WTC11 (cell line): ENCODE results near the gene WDFY4. TPM values are rescaled to one million over a fixed set of nuclear protein-coding genes. Genes with fewer than 3 reads are reported as not detected.

ENCODE experiments used
- ATAC-seq: fragments of 200-7000 bp; cut with Tn5 transposase; 2 replicates; pipeline ENCODE4 v1.10.0; 2021; ENCODE audit warnings: mild to moderate bottlenecking, moderate library complexity
- CTCF ChIA-PET: fragments of 300-600 bp; sonication (Branson Sonifier 250); formaldehyde crosslinking; loops from one replicate; lab custom pipeline; 2021; ENCODE audit warnings: antibody characterized with exemption; lab: Charles Lee
- POLR2A ChIA-PET: fragments of 350-600 bp; sonication (Branson Sonifier 250); formaldehyde crosslinking; loops from one replicate; lab custom pipeline; 2021; ENCODE audit warnings: antibody characterized with exemption; lab: Charles Lee
- DNase-seq: peaks from one replicate; pipeline ENCODE4 v3.0.0; 2021; ENCODE audit warnings: low spot score
- H3K27ac Mint-ChIP-seq: 2 replicates; pipeline ENCODE4 v1.8.0; 2021; ENCODE audit warnings: mixed read lengths
- H3K27me3 Mint-ChIP-seq: 2 replicates; pipeline ENCODE4 v1.8.0; 2021; ENCODE audit warnings: low read depth, mild to moderate bottlenecking, moderate library complexity, mixed read lengths
- H3K36me3 Mint-ChIP-seq: 2 replicates; pipeline ENCODE4 v1.8.0; 2021; ENCODE audit warnings: mixed read lengths
- H3K4me1 Mint-ChIP-seq: 2 replicates; pipeline ENCODE4 v1.8.0; 2022; ENCODE audit warnings: mixed read lengths
- H3K4me3 Mint-ChIP-seq: 2 replicates; pipeline ENCODE4 v1.8.0; 2021; ENCODE audit warnings: mild to moderate bottlenecking, moderate library complexity, mixed read lengths
- H3K9me3 Mint-ChIP-seq: 2 replicates; pipeline ENCODE4 v1.8.0; 2021; ENCODE audit warnings: mixed read lengths
- AFF4 ChIP-seq: sonication (generic); formaldehyde crosslinking; IDR thresholded peaks from 2 replicates; pipeline ENCODE4 v1.8.1; 2023; ENCODE audit warnings: mild to moderate bottlenecking, missing genetic modification reagents, borderline replicate concordance
- ATF1 ChIP-seq: sonication (generic); formaldehyde crosslinking; IDR thresholded peaks from 2 replicates; pipeline ENCODE4 v1.8.1; 2023; ENCODE audit warnings: mild to moderate bottlenecking, moderate library complexity, missing genetic modification reagents
- ATF3 ChIP-seq: sonication (generic); formaldehyde crosslinking; conservative IDR thresholded peaks from 2 replicates; pipeline ENCODE4 v1.8.1; 2022; ENCODE audit warnings: mild to moderate bottlenecking, missing genetic modification reagents
- E2F4 ChIP-seq: sonication (generic); formaldehyde crosslinking; IDR thresholded peaks from 2 replicates; pipeline ENCODE4 v1.8.1; 2022; ENCODE audit warnings: low read depth, mild to moderate bottlenecking, moderate library complexity, missing genetic modification reagents, borderline replicate concordance
- FOXK1 ChIP-seq: sonication (generic); formaldehyde crosslinking; IDR thresholded peaks from 2 replicates; pipeline ENCODE4 v1.8.0; 2022; ENCODE audit warnings: mild to moderate bottlenecking, moderate library complexity, missing genetic modification reagents
- KAT7 ChIP-seq: sonication (generic); formaldehyde crosslinking; IDR thresholded peaks from 2 replicates; pipeline ENCODE4 v1.8.1; 2023; ENCODE audit warnings: missing genetic modification reagents, mild to moderate bottlenecking, borderline replicate concordance
- NFE2L1 ChIP-seq: sonication (generic); formaldehyde crosslinking; IDR thresholded peaks from 2 replicates; pipeline ENCODE4 v1.8.1; 2023; ENCODE audit warnings: missing genetic modification reagents
- OVOL2 ChIP-seq: fragments of 250-450 bp; sonication (Bioruptor Pico); IDR thresholded peaks from 2 replicates; pipeline ENCODE4 v1.9.0; 2021; ENCODE audit warnings: mild to moderate bottlenecking, borderline replicate concordance
- PREB ChIP-seq: sonication (generic); formaldehyde crosslinking; IDR thresholded peaks from 2 replicates; pipeline ENCODE4 v1.8.1; 2022; ENCODE audit warnings: mild to moderate bottlenecking, missing genetic modification reagents, moderate library complexity, borderline replicate concordance
- SMAD3 ChIP-seq: sonication (generic); formaldehyde crosslinking; IDR thresholded peaks from 2 replicates; pipeline ENCODE4 v1.8.0; 2022; ENCODE audit warnings: missing genetic modification reagents, mild to moderate bottlenecking, borderline replicate concordance
- ZNF138 ChIP-seq: sonication (generic); formaldehyde crosslinking; conservative IDR thresholded peaks from 2 replicates; pipeline ENCODE4 v1.8.1; 2022; ENCODE audit warnings: mild to moderate bottlenecking, moderate library complexity, missing genetic modification reagents
- ZNF396 ChIP-seq: fragments of 250-450 bp; sonication (Bioruptor Pico); IDR thresholded peaks from 2 replicates; pipeline ENCODE4 v1.8.0; 2021; ENCODE audit warnings: mild to moderate bottlenecking, moderate library complexity, borderline replicate concordance
- ZNF532 ChIP-seq: fragments of 250-450 bp; sonication (Bioruptor Pico); IDR thresholded peaks from 2 replicates; pipeline ENCODE4 v1.9.0; 2021; ENCODE audit warnings: mild to moderate bottlenecking, borderline replicate concordance
- ZNF671 ChIP-seq: fragments of 250-450 bp; sonication (Bioruptor Pico); IDR thresholded peaks from 2 replicates; pipeline ENCODE4 v1.8.0; 2021; ENCODE audit warnings: mild to moderate bottlenecking
- ZSCAN18 ChIP-seq: fragments of 250-450 bp; sonication (Bioruptor Pico); IDR thresholded peaks from 2 replicates; pipeline ENCODE4 v2.1.2; 2022; ENCODE audit warnings: mild to moderate bottlenecking, moderate library complexity
- total RNA-seq: library from RNA; stranded (reverse); gene quantifications from 3 replicates; pipeline ENCODE4 v1.2.3, GENCODE V29; 2021

WDFY4 gene
- total RNA-seq, 1 experiment from 2014 or later, result 0.13 TPM

- TF ChIP-seq OVOL2, result no peak
- TF ChIP-seq NFE2L1 (CRISPR knock-in tag), result no peak
- no peak for TF ChIP-seq E2F4 (CRISPR knock-in tag)
- TF ChIP-seq ZNF138 (CRISPR knock-in tag), result no peak
- no peak for TF ChIP-seq FOXK1 (CRISPR knock-in tag)
- no peak for TF ChIP-seq ZSCAN18 (CRISPR knock-in tag)
- no peak for TF ChIP-seq AFF4
- no peak for TF ChIP-seq ZNF396
- TF ChIP-seq ATF3 (CRISPR knock-in tag), result no peak
These were observed 82.9 kb downstream of the WDFY4 start (continued) for GRCh38 chr10:48767373-48768143.

GRCh38 chr10:48768144-48768766 lies 83.6 kb downstream of the WDFY4 start:
- Mint-ChIP-seq H3K27me3 (no peaks in the 10 kb centered on the region), H3K27ac (no peak overlapping the region), H3K4me3 (no peak overlapping the region), H3K9me3 (peaks cover 3% of the 10 kb centered on the region), H3K4me1 (peaks cover 21% of the 10 kb centered on the region), H3K36me3 (no peaks in the 10 kb centered on the region)
- no peak for TF ChIP-seq PREB (CRISPR knock-in tag)
- no peak for TF ChIP-seq ZNF532 (CRISPR knock-in tag)
- TF ChIP-seq KAT7 (CRISPR knock-in tag), result no peak
- TF ChIP-seq SMAD3 (CRISPR knock-in tag), result no peak
- TF ChIP-seq ATF1 (CRISPR knock-in tag), result no peak
- TF ChIP-seq ZNF671 (CRISPR knock-in tag), result no peak
- POLR2A ChIA-PET, result interaction anchor here (0.6 kb wide), 1 partner anchor 8 kb away, joined by 4 read pairs; no protein-coding TSS in a partner anchor
- ATAC-seq (no peak), DNase-seq (no peak)
- CTCF ChIA-PET, result no interaction called here
